ENCODE results near the gene TERT.

The TERT gene

DNA sequence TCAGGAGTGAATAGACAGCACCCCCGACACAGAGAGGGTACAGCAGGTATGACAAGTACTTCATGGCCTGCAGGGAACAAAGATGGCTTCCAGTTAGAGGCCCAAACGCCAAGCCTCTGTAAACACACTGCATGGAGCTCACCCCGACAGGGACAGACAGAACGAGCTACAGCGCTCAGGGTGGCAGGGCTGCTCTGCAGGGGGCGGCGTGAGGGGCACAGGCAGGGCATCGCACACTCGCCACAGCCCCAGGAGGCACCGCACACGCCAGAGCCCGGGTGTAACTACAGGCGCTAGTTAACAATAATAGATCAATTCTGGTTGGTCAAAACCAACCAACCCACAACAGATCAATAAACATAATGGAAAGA, 28.9 kb upstream of the TERT start:
- ATAC-seq: no peak
- TF ChIP-seq BACH2 (CRISPR knock-in tag; IDR thresholded peaks at IDR 0.05; ENCODE audit: borderline replicate concordance) (no peak), TOX (CRISPR knock-in tag; IDR thresholded peaks at IDR 0.05; ENCODE audit: borderline replicate concordance) (no peak), RARB (CRISPR knock-in tag; IDR thresholded peaks at IDR 0.05) (no peak), ZFP3 (CRISPR knock-in tag; IDR thresholded peaks at IDR 0.05) (no peak), ZFP30 (CRISPR knock-in tag; IDR thresholded peaks at IDR 0.05) (no peak), ZC3H10 (CRISPR knock-in tag; IDR thresholded peaks at IDR 0.05) (no peak)

DNA sequence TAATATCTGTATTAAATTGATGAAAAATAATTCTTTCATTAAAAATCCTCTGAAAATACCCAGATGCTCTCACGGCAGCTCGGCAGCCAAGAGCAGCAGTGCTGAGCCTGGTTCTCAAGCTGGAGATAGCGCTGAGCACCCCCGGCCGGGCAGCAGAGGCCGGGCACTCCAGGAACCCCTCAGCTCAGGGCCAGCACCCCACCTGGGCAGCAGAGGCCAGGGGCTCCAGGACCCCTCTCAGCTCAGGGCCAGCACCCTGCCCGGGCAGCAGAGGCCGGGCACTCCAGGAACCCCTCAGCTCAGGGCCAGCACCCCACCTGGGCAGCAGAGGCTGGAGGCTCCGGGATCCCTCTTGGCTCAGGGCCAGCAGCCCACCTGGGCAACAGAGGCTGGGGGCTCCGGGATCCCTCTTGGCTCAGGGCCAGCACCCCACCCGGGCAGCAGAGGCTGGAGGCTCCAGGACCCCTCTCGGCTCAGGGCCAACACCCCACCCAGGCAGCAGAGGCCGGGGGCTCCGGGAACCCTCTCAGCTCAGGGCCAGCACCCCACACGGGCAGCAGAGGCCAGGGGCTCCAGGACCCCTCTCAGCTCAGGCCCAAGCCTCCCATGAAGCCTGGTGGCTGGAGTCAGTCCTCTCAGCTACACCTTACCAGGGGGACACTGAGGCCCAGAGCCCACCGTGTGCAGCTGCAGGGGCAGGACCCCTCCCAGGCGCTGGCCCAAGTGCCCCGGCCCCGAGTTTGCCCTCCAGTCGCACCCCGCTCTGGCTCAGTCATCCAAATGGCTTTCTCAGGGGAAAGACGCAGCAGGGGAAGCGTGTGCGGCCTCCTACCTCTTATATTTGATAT, 28.3 kb upstream of the TERT start:
- no peak for TF ChIP-seq ZFP3 (CRISPR knock-in tag; IDR thresholded peaks at IDR 0.05)
- TF ChIP-seq ISL1 (CRISPR knock-in tag; IDR thresholded peaks at IDR 0.05): no peak
- TF ChIP-seq ARNTL (CRISPR knock-in tag; IDR thresholded peaks at IDR 0.05; ENCODE audit: borderline replicate concordance, low read depth): no peak
- ATAC-seq: no peak

DNA sequence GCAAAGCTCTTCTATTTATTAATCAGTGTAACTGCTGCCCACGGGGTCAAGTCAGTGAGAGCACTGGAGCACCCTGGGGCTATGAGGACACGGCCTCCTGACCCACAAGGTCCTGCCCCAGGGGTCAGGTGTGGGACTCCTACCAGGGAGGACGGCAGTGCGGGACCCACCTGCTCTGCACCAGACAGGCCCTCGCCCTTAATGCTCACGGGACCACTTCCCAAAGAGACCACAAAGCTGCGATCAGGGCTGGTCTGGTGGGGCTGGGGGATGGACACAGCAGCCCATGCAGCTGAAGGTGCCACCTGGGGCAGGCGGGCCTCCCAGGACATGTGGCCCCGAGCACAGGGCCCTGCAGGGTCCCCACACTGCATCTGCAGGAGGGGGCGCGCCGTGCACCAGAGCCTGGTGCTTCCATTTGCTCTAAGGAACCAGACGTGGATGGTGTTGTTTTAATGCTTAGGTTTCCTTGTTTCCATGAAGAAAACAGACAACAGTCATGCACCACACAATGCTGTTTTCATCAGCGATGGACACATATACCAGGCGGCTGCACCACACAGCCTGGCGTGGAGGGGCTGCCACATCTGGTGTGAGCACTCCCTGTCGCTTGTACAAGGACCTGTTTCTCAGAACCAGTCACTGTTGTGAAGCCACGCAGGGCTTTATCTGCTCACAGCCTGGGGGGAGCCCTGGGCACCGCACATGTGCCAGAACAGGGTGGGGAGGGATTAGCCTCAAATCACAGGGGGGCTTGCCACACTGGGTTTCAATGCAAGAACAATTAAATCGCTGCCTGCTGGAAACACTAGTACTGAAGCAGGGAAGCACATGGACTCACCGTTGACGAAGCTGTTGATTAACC, 27.4 kb upstream of the TERT start:
- no peak for TF ChIP-seq SNAI2 (CRISPR knock-in tag; IDR thresholded peaks at IDR 0.05)
- TF ChIP-seq ZNF8 (CRISPR knock-in tag; IDR thresholded peaks at IDR 0.05): no peak
- no peak for TF ChIP-seq GLIS3 (CRISPR knock-in tag; IDR thresholded peaks at IDR 0.05)
- TF ChIP-seq ZFP30 (CRISPR knock-in tag; IDR thresholded peaks at IDR 0.05): no peak
- TF ChIP-seq ZNF565 (CRISPR knock-in tag; conservative IDR thresholded peaks at IDR 0.05; ENCODE audit: low read depth): no peak
- TF ChIP-seq OSR1 (CRISPR knock-in tag; IDR thresholded peaks at IDR 0.05): no peak
- no peak for TF ChIP-seq BACH2 (CRISPR knock-in tag; IDR thresholded peaks at IDR 0.05; ENCODE audit: borderline replicate concordance)
- TF ChIP-seq, protein P1, sequence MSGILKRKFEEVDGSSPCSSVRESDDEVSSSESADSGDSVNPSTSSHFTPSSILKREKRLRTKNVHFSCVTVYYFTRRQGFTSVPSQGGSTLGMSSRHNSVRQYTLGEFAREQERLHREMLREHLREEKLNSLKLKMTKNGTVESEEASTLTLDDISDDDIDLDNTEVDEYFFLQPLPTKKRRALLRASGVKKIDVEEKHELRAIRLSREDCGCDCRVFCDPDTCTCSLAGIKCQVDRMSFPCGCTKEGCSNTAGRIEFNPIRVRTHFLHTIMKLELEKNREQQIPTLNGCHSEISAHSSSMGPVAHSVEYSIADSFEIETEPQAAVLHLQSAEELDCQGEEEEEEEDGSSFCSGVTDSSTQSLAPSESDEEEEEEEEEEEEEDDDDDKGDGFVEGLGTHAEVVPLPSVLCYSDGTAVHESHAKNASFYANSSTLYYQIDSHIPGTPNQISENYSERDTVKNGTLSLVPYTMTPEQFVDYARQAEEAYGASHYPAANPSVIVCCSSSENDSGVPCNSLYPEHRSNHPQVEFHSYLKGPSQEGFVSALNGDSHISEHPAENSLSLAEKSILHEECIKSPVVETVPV (CRISPR knock-in tag; IDR thresholded peaks at IDR 0.05): no peak
- no peak for TF ChIP-seq TCF4 (CRISPR knock-in tag; IDR thresholded peaks at IDR 0.05; ENCODE audit: borderline replicate concordance)
- TF ChIP-seq ESRRG (CRISPR knock-in tag; IDR thresholded peaks at IDR 0.05): no peak
- TF ChIP-seq, protein P2, sequence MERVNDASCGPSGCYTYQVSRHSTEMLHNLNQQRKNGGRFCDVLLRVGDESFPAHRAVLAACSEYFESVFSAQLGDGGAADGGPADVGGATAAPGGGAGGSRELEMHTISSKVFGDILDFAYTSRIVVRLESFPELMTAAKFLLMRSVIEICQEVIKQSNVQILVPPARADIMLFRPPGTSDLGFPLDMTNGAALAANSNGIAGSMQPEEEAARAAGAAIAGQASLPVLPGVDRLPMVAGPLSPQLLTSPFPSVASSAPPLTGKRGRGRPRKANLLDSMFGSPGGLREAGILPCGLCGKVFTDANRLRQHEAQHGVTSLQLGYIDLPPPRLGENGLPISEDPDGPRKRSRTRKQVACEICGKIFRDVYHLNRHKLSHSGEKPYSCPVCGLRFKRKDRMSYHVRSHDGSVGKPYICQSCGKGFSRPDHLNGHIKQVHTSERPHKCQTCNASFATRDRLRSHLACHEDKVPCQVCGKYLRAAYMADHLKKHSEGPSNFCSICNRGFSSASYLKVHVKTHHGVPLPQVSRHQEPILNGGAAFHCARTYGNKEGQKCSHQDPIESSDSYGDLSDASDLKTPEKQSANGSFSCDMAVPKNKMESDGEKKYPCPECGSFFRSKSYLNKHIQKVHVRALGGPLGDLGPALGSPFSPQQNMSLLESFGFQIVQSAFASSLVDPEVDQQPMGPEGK (CRISPR knock-in tag; IDR thresholded peaks at IDR 0.05; ENCODE audit: borderline replicate concordance): no peak
- no peak for TF ChIP-seq ZFP3 (CRISPR knock-in tag; IDR thresholded peaks at IDR 0.05)
- no peak for TF ChIP-seq RARB (CRISPR knock-in tag; IDR thresholded peaks at IDR 0.05)
- no peak for ATAC-seq

DNA sequence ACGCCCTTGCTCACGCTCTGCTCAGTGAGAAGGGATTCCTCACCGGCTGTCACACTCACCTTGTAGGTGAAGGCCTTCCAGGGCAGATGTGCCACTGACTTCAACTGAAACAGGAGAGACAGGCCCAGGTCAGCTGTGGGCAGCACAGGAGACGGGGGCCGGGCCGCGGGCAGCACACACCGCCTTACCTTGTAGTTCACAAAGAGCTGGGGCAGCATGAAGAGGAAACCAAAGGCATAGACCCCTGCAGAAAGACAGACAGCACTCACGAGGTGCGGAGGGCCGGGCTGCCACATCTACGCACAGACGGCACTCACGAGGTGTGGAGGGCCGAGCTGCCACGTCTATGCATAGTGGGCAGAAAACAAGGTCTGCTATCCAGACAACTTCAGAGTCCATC, 26.7 kb upstream of the TERT start:
- TF ChIP-seq ZFP30 (CRISPR knock-in tag; IDR thresholded peaks at IDR 0.05) (no peak), PPARA (CRISPR knock-in tag; IDR thresholded peaks at IDR 0.05; ENCODE audit: borderline replicate concordance) (no peak), ZFP3 (CRISPR knock-in tag; IDR thresholded peaks at IDR 0.05) (no peak), ARNTL (CRISPR knock-in tag; IDR thresholded peaks at IDR 0.05; ENCODE audit: borderline replicate concordance, low read depth) (no peak), BACH2 (CRISPR knock-in tag; IDR thresholded peaks at IDR 0.05; ENCODE audit: borderline replicate concordance) (no peak), ZC3H10 (CRISPR knock-in tag; IDR thresholded peaks at IDR 0.05) (no peak), ZNF70 (CRISPR knock-in tag; IDR thresholded peaks at IDR 0.05) (no peak), ZNF565 (CRISPR knock-in tag; conservative IDR thresholded peaks at IDR 0.05; ENCODE audit: low read depth) (no peak), ISL1 (CRISPR knock-in tag; IDR thresholded peaks at IDR 0.05) (no peak), ZNF8 (CRISPR knock-in tag; IDR thresholded peaks at IDR 0.05) (no peak), ESRRG (CRISPR knock-in tag; IDR thresholded peaks at IDR 0.05) (no peak)
- TF ChIP-seq, protein P3, sequence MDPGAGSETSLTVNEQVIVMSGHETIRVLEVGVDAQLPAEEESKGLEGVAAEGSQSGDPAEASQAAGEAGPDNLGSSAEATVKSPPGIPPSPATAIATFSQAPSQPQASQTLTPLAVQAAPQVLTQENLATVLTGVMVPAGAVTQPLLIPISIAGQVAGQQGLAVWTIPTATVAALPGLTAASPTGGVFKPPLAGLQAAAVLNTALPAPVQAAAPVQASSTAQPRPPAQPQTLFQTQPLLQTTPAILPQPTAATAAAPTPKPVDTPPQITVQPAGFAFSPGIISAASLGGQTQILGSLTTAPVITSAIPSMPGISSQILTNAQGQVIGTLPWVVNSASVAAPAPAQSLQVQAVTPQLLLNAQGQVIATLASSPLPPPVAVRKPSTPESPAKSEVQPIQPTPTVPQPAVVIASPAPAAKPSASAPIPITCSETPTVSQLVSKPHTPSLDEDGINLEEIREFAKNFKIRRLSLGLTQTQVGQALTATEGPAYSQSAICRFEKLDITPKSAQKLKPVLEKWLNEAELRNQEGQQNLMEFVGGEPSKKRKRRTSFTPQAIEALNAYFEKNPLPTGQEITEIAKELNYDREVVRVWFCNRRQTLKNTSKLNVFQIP (CRISPR knock-in tag; IDR thresholded peaks at IDR 0.05; ENCODE audit: borderline replicate concordance, low read depth): no peak
- TF ChIP-seq, protein P4, sequence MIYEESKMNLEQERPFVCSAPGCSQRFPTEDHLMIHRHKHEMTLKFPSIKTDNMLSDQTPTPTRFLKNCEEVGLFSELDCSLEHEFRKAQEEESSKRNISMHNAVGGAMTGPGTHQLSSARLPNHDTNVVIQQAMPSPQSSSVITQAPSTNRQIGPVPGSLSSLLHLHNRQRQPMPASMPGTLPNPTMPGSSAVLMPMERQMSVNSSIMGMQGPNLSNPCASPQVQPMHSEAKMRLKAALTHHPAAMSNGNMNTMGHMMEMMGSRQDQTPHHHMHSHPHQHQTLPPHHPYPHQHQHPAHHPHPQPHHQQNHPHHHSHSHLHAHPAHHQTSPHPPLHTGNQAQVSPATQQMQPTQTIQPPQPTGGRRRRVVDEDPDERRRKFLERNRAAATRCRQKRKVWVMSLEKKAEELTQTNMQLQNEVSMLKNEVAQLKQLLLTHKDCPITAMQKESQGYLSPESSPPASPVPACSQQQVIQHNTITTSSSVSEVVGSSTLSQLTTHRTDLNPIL (CRISPR knock-in tag; IDR thresholded peaks at IDR 0.05; ENCODE audit: low read depth): no peak
- TF ChIP-seq, protein P1 (CRISPR knock-in tag; IDR thresholded peaks at IDR 0.05): no peak
- TF ChIP-seq, protein P2 (CRISPR knock-in tag; IDR thresholded peaks at IDR 0.05; ENCODE audit: borderline replicate concordance): no peak
- ATAC-seq: no peak

Data from SK-N-SH treated with all-trans-retinoic acid at 6 μM for 48 hours (cell line).